UCSD-AML1 (cell line): ENCODE results near the gene TNPO1.
"Not testable (repeated sequence)": the region's sequence is repeated elsewhere in the genome, so short reads cannot be mapped to it uniquely, and the experiment has no call there.

ENCODE experiments used
- DNase-seq: peaks from one replicate; lab custom pipeline; 2025; ENCODE audit not compliant: unreplicated experiment; lab: John Stamatoyannopoulos, UW

TNPO1 gene

GRCh38 chr5:72816284-72817075 lies at the start of gene TNPO1:
TNPO1 (plus strand) TSS chr5:72816661; CDS start chr5:72816738, 77 bp downstream.
- DNase-seq, result peak; percentile 65

- DNase-seq, result no peak
Observed at GRCh38 chr5:72767289-72768010, 49.0 kb upstream of the TNPO1 start.

GRCh38 chr5:72770266-72770665 lies 46.2 kb upstream of the TNPO1 start:
- no peak for DNase-seq

- DNase-seq, result no peak
Observed at GRCh38 chr5:72776684-72777083, 39.8 kb upstream of the TNPO1 start.

GRCh38 chr5:72779520-72779919 lies 36.9 kb upstream of the TNPO1 start:
- DNase-seq, result no peak

GRCh38 chr5:72783354-72783753 lies 33.1 kb upstream of the TNPO1 start:
- DNase-seq, result no peak

- DNase-seq, result no peak
Observed at GRCh38 chr5:72784129-72784528, 32.3 kb upstream of the TNPO1 start.

- no peak for DNase-seq
Observed at GRCh38 chr5:72785801-72786200, 30.7 kb upstream of the TNPO1 start.

GRCh38 chr5:72786676-72787075 lies 29.8 kb upstream of the TNPO1 start:
- DNase-seq, result no peak

GRCh38 chr5:72788866-72789505 lies 27.5 kb upstream of the TNPO1 start:
- no peak for DNase-seq

- DNase-seq, result no peak
Observed at GRCh38 chr5:72790186-72790585, 26.3 kb upstream of the TNPO1 start.

GRCh38 chr5:72792662-72793061 lies 23.8 kb upstream of the TNPO1 start:
- not testable (repeated sequence) for DNase-seq

- DNase-seq, result no peak
Observed at GRCh38 chr5:72796001-72796400, 20.5 kb upstream of the TNPO1 start.

GRCh38 chr5:72799721-72800120 lies 16.7 kb upstream of the TNPO1 start:
- no peak for DNase-seq

GRCh38 chr5:72808637-72809036 lies 7.8 kb upstream of the TNPO1 start:
- DNase-seq, result not testable (repeated sequence)

- DNase-seq, result no peak
Observed at GRCh38 chr5:72811849-72812248, 4.6 kb upstream of the TNPO1 start.

GRCh38 chr5:72812488-72812887 lies 4.0 kb upstream of the TNPO1 start:
- DNase-seq, result no peak

- DNase-seq, result no peak
Observed at GRCh38 chr5:72814104-72814503, 2.4 kb upstream of the TNPO1 start.

- DNase-seq, result no peak
Observed at GRCh38 chr5:72814864-72815263, 1.6 kb upstream of the TNPO1 start.

- DNase-seq, result no peak
Observed at GRCh38 chr5:72815580-72816283, 729 bp upstream of the TNPO1 start.

GRCh38 chr5:72817076-72817481 lies 618 bp downstream of the TNPO1 start:
- DNase-seq, result peak; percentile 36
